ENCODE measurements around the gene TEX30.
"Not testable (repeated sequence)": the region's sequence is repeated elsewhere in the genome, so short reads cannot be mapped to it uniquely, and the experiment has no call there.

The TEX30 gene

GRCh38 chr13:102773441-102774213, at the start of gene TEX30:
Gene TEX30 (minus strand): TSS chr13:102773786. CDS start chr13:102770026, 3,760 bp downstream.
- DNase-seq: peak; percentile 88

GRCh38 chr13:102817907-102818306, 44.3 kb upstream of the TEX30 start:
- no peak for DNase-seq

GRCh38 chr13:102817241-102817640, 43.7 kb upstream of the TEX30 start:
- no peak for DNase-seq

GRCh38 chr13:102816708-102817107, 43.1 kb upstream of the TEX30 start:
- no peak for DNase-seq

GRCh38 chr13:102815788-102816187, 42.2 kb upstream of the TEX30 start:
- DNase-seq: no peak

GRCh38 chr13:102814793-102815192, 41.2 kb upstream of the TEX30 start:
- no peak for DNase-seq

GRCh38 chr13:102814025-102814607, 40.5 kb upstream of the TEX30 start:
- no peak for DNase-seq

GRCh38 chr13:102812611-102813287, 39.2 kb upstream of the TEX30 start:
- no peak for DNase-seq

GRCh38 chr13:102807699-102808098, 34.1 kb upstream of the TEX30 start:
- DNase-seq: no peak

- DNase-seq: no peak
Observed at GRCh38 chr13:102805680-102806079, 32.1 kb upstream of the TEX30 start.

GRCh38 chr13:102800145-102801041, 26.8 kb upstream of the TEX30 start:
- DNase-seq: peak; percentile 87

GRCh38 chr13:102799426-102800144, 26.0 kb upstream of the TEX30 start:
- peak; percentile 49 for DNase-seq

GRCh38 chr13:102798581-102799425, 25.2 kb upstream of the TEX30 start, which contains the start of the genes BIVM and POGLUT2:
Gene BIVM (plus strand): TSS chr13:102799119. CDS start chr13:102807268, 8,149 bp downstream.
Gene POGLUT2 (minus strand): TSS chr13:102798976. CDS start chr13:102798670, 306 bp downstream.
- DNase-seq: peak; percentile 98

GRCh38 chr13:102793611-102794355, 20.2 kb upstream of the TEX30 start:
- no peak for DNase-seq

- DNase-seq: no peak
Observed at GRCh38 chr13:102792396-102792795, 18.8 kb upstream of the TEX30 start.

GRCh38 chr13:102788683-102789082, 15.1 kb upstream of the TEX30 start:
- no peak for DNase-seq

GRCh38 chr13:102784483-102784882, 10.9 kb upstream of the TEX30 start:
- DNase-seq: no peak

- no peak for DNase-seq
Observed at GRCh38 chr13:102781591-102781990, 8.0 kb upstream of the TEX30 start.

GRCh38 chr13:102780656-102781055, 7.1 kb upstream of the TEX30 start:
- not testable (repeated sequence) for DNase-seq

Data from DMS79 treated with DMSO at 0.1 percent for 48 hours (cell line).